ENCODE measurements around the gene RNF186.

The RNF186 gene

DNA sequence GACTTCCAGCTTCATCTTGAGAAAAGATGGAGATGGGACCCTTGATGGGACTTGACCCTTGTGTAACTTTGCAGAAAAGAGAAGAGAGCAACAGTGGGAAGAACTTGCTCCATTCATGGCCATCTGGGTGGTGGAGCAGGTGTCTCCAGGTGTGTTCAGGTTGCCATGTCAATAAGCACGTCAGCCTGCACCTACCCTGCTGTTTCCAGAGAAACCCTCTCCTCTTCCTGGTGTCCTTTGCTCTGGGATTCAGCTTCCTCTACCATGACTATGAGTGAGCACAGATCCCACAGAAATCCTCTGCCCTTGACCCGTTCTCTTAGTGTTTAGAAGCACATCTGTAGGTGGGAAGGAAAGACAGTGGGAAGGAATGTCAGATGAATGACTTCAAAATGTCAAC is 45.3 kb upstream of the RNF186 start:
- TF ChIP-seq FOXP2 (optimal IDR thresholded peaks at IDR 0.05; ENCODE audit: borderline replicate concordance, extremely low read depth, extremely low read length, insufficient read depth) (no peak), REST (IDR thresholded peaks at IDR 0.05; ENCODE audit: insufficient read depth in 1 of 2, low read depth in 2 of 2, low read length in 2 of 2) (no peak), POLR2AphosphoS5 (IDR thresholded peaks at IDR 0.05; ENCODE audit: low read depth, low read length) (no peak), SIN3A (IDR thresholded peaks at IDR 0.05; ENCODE audit: borderline replicate concordance, insufficient read depth, low read length) (no peak), TAF1 (IDR thresholded peaks at IDR 0.05; ENCODE audit: borderline replicate concordance, insufficient read depth, low read length) (no peak)

GRCh38 chr1:19859876-19860275 is 44.8 kb upstream of the RNF186 start:
- TF ChIP-seq FOXP2 (optimal IDR thresholded peaks at IDR 0.05; ENCODE audit: borderline replicate concordance, extremely low read depth, extremely low read length, insufficient read depth) = no peak
- no peak for TF ChIP-seq SIN3A (IDR thresholded peaks at IDR 0.05; ENCODE audit: borderline replicate concordance, insufficient read depth, low read length)
- no peak for TF ChIP-seq REST (IDR thresholded peaks at IDR 0.05; ENCODE audit: insufficient read depth in 1 of 2, low read depth in 2 of 2, low read length in 2 of 2)
- no peak for TF ChIP-seq POLR2AphosphoS5 (IDR thresholded peaks at IDR 0.05; ENCODE audit: low read depth, low read length)
- TF ChIP-seq TAF1 (IDR thresholded peaks at IDR 0.05; ENCODE audit: borderline replicate concordance, insufficient read depth, low read length) = no peak

- TF ChIP-seq FOXP2 (optimal IDR thresholded peaks at IDR 0.05; ENCODE audit: borderline replicate concordance, extremely low read depth, extremely low read length, insufficient read depth) = no peak
- no peak for TF ChIP-seq TAF1 (IDR thresholded peaks at IDR 0.05; ENCODE audit: borderline replicate concordance, insufficient read depth, low read length)
- no peak for TF ChIP-seq POLR2AphosphoS5 (IDR thresholded peaks at IDR 0.05; ENCODE audit: low read depth, low read length)
- TF ChIP-seq SIN3A (IDR thresholded peaks at IDR 0.05; ENCODE audit: borderline replicate concordance, insufficient read depth, low read length) = no peak
- TF ChIP-seq REST (IDR thresholded peaks at IDR 0.05; ENCODE audit: insufficient read depth in 1 of 2, low read depth in 2 of 2, low read length in 2 of 2) = no peak
Measured at GRCh38 chr1:19858893-19859292, 43.8 kb upstream of the RNF186 start.

DNA sequence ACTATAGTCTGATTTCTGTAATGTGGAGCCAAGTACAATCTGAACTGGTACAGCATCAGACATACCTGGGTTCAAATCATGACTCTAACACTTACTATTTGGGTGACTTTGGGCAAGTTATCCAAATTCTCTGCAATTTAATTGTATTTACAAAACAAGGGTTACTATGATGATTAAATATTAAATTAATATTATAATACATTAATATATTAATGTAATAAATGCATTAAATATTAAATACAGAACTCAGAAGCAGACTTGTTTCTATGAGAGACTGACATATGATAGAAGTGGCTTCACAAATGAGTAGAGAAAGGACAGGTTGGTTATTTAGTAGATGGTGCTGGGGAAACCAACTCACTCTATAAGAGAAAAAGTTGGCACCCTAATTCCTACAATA is 39.8 kb upstream of the RNF186 start:
- no peak for TF ChIP-seq FOXP2 (optimal IDR thresholded peaks at IDR 0.05; ENCODE audit: borderline replicate concordance, extremely low read depth, extremely low read length, insufficient read depth)
- no peak for TF ChIP-seq SIN3A (IDR thresholded peaks at IDR 0.05; ENCODE audit: borderline replicate concordance, insufficient read depth, low read length)
- no peak for TF ChIP-seq TAF1 (IDR thresholded peaks at IDR 0.05; ENCODE audit: borderline replicate concordance, insufficient read depth, low read length)

DNA sequence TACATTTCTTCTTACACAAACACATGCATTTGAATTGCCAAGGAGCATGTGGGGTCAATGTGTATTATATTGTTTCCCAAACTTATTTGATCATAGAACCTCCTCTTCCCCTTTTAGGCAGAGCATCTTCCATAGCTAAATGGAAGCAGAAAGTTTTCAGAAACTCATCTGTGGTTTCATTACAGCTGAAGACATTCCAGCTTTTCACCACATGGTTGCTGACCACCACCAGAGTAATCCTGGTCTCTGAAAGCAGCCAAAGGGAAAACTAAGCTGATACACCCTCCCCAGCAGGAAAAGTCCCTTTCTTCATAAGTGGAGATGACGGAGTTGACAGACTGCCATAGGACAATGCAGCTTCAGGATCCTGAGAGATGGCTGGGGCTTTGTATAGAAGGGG is 37.0 kb upstream of the RNF186 start:
- TF ChIP-seq POLR2AphosphoS5 (IDR thresholded peaks at IDR 0.05; ENCODE audit: low read depth, low read length) = no peak
- no peak for TF ChIP-seq FOXP2 (optimal IDR thresholded peaks at IDR 0.05; ENCODE audit: borderline replicate concordance, extremely low read depth, extremely low read length, insufficient read depth)
- TF ChIP-seq SIN3A (IDR thresholded peaks at IDR 0.05; ENCODE audit: borderline replicate concordance, insufficient read depth, low read length) = no peak
- no peak for TF ChIP-seq REST (IDR thresholded peaks at IDR 0.05; ENCODE audit: insufficient read depth in 1 of 2, low read depth in 2 of 2, low read length in 2 of 2)
- no peak for TF ChIP-seq TAF1 (IDR thresholded peaks at IDR 0.05; ENCODE audit: borderline replicate concordance, insufficient read depth, low read length)
